Breast epithelium (tissue), 4 donors: ENCODE measurements around the gene ERMP1. TPM values are rescaled to one million over a fixed set of nuclear protein-coding genes. Genes with fewer than 3 reads are reported as not detected.

Experiments
- DNase-seq, 2 donors: peaks; one replicate each; pipeline ENCODE4 v3.0.0-alpha.2; 2019; ENCODE audit warnings: low spot score in 2 of 2
- H3K27ac ChIP-seq, 2 donors: fragments of 200-600 bp; sonication (generic) in 1 of 2; one replicate each; pipeline ENCODE4 v1.5.1; 2016 to 2019; ENCODE audit warnings: mild to moderate bottlenecking in 1 of 2
- H3K27me3 ChIP-seq, 2 donors: fragments of 200-600 bp; sonication (generic) in 1 of 2; one replicate each; pipeline versions ENCODE4 v1.5.1 to v1.6.0; 2017 to 2019; ENCODE audit warnings: control low read depth in 1 of 2, mild to moderate bottlenecking in 1 of 2
- H3K36me3 ChIP-seq: fragments of 200-600 bp; one replicate; pipeline ENCODE4 v1.5.1; 2019
- H3K4me1 ChIP-seq, 2 donors: fragments of 200-600 bp; sonication (generic); one replicate each; pipeline ENCODE4 v1.5.1; 2016 to 2019; ENCODE audit warnings: control low read depth in 1 of 2
- H3K4me3 ChIP-seq, 3 donors: fragments of 200-600 bp; sonication (generic); 1 replicate in 2 of 3; 2 replicates in 1 of 3; pipeline ENCODE4 v1.5.1; 2016 to 2019; ENCODE audit warnings: mild to moderate bottlenecking in 3 of 3, moderate library complexity in 2 of 3
- H3K9me3 ChIP-seq, 2 donors: fragments of 200-600 bp; sonication (generic) in 1 of 2; one replicate each; pipeline ENCODE4 v1.5.1; 2016 to 2019; ENCODE audit warnings: control low read depth in 1 of 2
- CTCF ChIP-seq, 3 donors: fragments of 450-650 bp; IDR thresholded peaks; one replicate each; pipeline ENCODE4 v1.5.1; 2016 to 2017; ENCODE audit warnings: antibody characterized with exemption in 3 of 3, mild to moderate bottlenecking in 3 of 3, moderate library complexity in 3 of 3
- POLR2A ChIP-seq: fragments of 450-650 bp; IDR thresholded peaks from one replicate; pipeline ENCODE4 v1.6.1; 2016; ENCODE audit warnings: antibody characterized with exemption, mild to moderate bottlenecking, moderate library complexity
- POLR2AphosphoS5 ChIP-seq, 3 donors: sonication (generic); formaldehyde crosslinking; IDR thresholded peaks; one replicate each; pipeline ENCODE4 v1.6.1; 2017; ENCODE audit warnings: antibody characterized with exemption in 3 of 3
- intact Hi-C: fragments of 100-400 bp; cut with DNase I; formaldehyde crosslinking; loops from one replicate; pipeline ENCODE4 v1.15.1; 2023; ENCODE audit warnings: low total_unique reads
- total RNA-seq, 3 donors: library from RNA; depleted of rRNA; stranded (reverse); fragments of >200 nt; gene quantifications; one replicate each; pipeline ENCODE4 v1.1.0, GENCODE V29; 2016

The ERMP1 gene
- total RNA-seq, 3 donors from 2014 or later, result 12.6 to 39.2 (median 34.1) TPM

DNA sequence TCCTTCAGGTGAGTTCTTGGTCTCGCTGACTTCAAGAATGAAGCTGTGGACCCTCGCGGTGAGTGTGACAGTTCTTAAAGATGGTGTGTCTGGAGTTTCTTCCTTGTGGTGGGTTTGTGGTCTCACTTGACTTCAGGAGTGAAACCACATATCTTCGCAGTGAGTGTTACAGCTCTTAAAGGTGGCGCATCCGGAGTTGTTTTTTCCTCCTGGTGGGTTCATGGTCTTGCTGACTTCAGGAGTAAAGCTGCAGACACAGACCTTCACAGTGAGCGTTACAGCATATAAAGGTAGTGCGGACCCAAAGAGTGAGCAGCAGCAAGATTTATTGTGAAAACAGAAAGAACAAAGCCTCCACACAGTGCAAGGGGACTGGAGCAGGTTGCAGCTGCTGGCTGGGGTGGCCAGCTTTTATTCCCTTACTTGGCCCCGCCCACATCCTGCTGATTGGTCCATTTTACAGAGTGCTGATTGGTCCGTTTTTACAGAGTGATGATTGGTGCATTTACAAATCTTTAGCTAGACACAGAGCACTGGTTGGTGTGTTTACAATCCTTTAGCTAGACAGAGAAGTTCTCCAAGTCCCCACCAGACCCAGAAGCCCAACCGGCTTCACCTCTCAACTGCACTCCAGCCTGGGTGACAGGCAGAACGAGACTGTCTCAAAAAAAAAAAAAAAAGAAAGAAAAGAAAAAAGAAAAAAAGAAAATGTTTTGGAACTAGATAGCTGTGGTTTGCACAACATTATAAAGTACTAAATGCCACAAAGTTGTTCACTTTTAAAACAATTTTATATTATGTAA, 9.1 kb upstream of the ERMP1 start:
- H3K9me3 ChIP-seq, result no peaks in the 10 kb centered on the region
- intact Hi-C loops, result no loop called here
- H3K36me3 ChIP-seq, result no peaks in the 10 kb centered on the region
- no peak overlapping the region for H3K27ac ChIP-seq
- H3K4me1 ChIP-seq, result no peaks in the 10 kb centered on the region
- DNase-seq, result no peak
- TF ChIP-seq CTCF (IDR thresholded peaks at IDR 0.05) (no peak), POLR2A (no peak), POLR2AphosphoS5 (IDR thresholded peaks at IDR 0.05) (no peak)
- H3K27me3 ChIP-seq, result no peaks in the 10 kb centered on the region
- H3K4me3 ChIP-seq, result no peak overlapping the region

GRCh38 chr9:5840788-5841187, 7.9 kb upstream of the ERMP1 start:
- Histone ChIP-seq H3K4me3 (no peak overlapping the region), H3K27ac (no peak overlapping the region), H3K36me3 (no peaks in the 10 kb centered on the region), H3K27me3 (no peaks in the 10 kb centered on the region), H3K4me1 (no peaks in the 10 kb centered on the region), H3K9me3 (no peaks in the 10 kb centered on the region)
- intact Hi-C loops, result no loop called here
- TF ChIP-seq POLR2AphosphoS5 (IDR thresholded peaks at IDR 0.05), result no peak
- TF ChIP-seq CTCF (IDR thresholded peaks at IDR 0.05), result no peak
- no peak for TF ChIP-seq POLR2A
- DNase-seq, result no peak

- Histone ChIP-seq H3K36me3 (no peaks in the 10 kb centered on the region), H3K27me3 (no peaks in the 10 kb centered on the region), H3K9me3 (no peaks in the 10 kb centered on the region), H3K4me3 (no peak overlapping the region), H3K27ac (no peak overlapping the region), H3K4me1 (no peaks in the 10 kb centered on the region)
- intact Hi-C loops, result loop anchor here (10.0 kb wide), 1 partner anchor 145 kb away; no protein-coding TSS in a partner anchor
- no peak for DNase-seq
- no peak for TF ChIP-seq CTCF (IDR thresholded peaks at IDR 0.05)
- TF ChIP-seq POLR2AphosphoS5 (IDR thresholded peaks at IDR 0.05), result no peak
- TF ChIP-seq POLR2A, result no peak
These were observed 6.6 kb upstream of the ERMP1 start for GRCh38 chr9:5839572-5839902.

GRCh38 chr9:5838884-5839571, 6.1 kb upstream of the ERMP1 start:
- TF ChIP-seq CTCF (IDR thresholded peaks at IDR 0.05) (no peak), POLR2A (no peak), POLR2AphosphoS5 (IDR thresholded peaks at IDR 0.05) (no peak)
- H3K27me3 ChIP-seq, result no peaks in the 10 kb centered on the region

GRCh38 chr9:5835808-5836207, 2.9 kb upstream of the ERMP1 start:
- Histone ChIP-seq H3K36me3 (no peaks in the 10 kb centered on the region), H3K27me3 (no peaks in the 10 kb centered on the region), H3K9me3 (no peaks in the 10 kb centered on the region), H3K4me1 (peaks cover 0 to 8% of the 10 kb centered on the region in 2 donors), H3K4me3 (no peak overlapping the region), H3K27ac (no peak overlapping the region)
- intact Hi-C loops, result loop anchor here (10.0 kb wide), 1 partner anchor 149 kb away; no protein-coding TSS in a partner anchor
- no peak for DNase-seq
- no peak for TF ChIP-seq CTCF (IDR thresholded peaks at IDR 0.05)
- no peak for TF ChIP-seq POLR2A
- no peak for TF ChIP-seq POLR2AphosphoS5 (IDR thresholded peaks at IDR 0.05)

More at GRCh38 chr9:5838884-5839571, 6.1 kb upstream of the ERMP1 start:
- intact Hi-C loops, result loop anchor here (10.0 kb wide), 1 partner anchor 146 kb away; no protein-coding TSS in a partner anchor
- no peaks in the 10 kb centered on the region for H3K36me3 ChIP-seq
- H3K4me3 ChIP-seq, result no peak overlapping the region
- no peaks in the 10 kb centered on the region for H3K9me3 ChIP-seq
- peaks cover 0 to under 1% of the 10 kb centered on the region in 2 donors for H3K4me1 ChIP-seq
- no peak for DNase-seq
- H3K27ac ChIP-seq, result no peak overlapping the region
